GM12872 (cell line): ENCODE results near the gene NCAM1.

Experiments used
- TF ChIP-seq, protein P1 (sequence below): IDR thresholded peaks from 3 replicates; pipeline ENCODE4 v1.5.1; 2011; ENCODE audit warnings: low read depth, mild to moderate bottlenecking, low read length, moderate library complexity; ENCODE audit not compliant: insufficient read depth

Gene NCAM1

GRCh38 chr11:113283881-113284280 is 322.7 kb downstream of the NCAM1 start:
- TF ChIP-seq, protein P1, sequence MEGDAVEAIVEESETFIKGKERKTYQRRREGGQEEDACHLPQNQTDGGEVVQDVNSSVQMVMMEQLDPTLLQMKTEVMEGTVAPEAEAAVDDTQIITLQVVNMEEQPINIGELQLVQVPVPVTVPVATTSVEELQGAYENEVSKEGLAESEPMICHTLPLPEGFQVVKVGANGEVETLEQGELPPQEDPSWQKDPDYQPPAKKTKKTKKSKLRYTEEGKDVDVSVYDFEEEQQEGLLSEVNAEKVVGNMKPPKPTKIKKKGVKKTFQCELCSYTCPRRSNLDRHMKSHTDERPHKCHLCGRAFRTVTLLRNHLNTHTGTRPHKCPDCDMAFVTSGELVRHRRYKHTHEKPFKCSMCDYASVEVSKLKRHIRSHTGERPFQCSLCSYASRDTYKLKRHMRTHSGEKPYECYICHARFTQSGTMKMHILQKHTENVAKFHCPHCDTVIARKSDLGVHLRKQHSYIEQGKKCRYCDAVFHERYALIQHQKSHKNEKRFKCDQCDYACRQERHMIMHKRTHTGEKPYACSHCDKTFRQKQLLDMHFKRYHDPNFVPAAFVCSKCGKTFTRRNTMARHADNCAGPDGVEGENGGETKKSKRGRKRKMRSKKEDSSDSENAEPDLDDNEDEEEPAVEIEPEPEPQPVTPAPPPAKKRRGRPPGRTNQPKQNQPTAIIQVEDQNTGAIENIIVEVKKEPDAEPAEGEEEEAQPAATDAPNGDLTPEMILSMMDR = no peak

DNA sequence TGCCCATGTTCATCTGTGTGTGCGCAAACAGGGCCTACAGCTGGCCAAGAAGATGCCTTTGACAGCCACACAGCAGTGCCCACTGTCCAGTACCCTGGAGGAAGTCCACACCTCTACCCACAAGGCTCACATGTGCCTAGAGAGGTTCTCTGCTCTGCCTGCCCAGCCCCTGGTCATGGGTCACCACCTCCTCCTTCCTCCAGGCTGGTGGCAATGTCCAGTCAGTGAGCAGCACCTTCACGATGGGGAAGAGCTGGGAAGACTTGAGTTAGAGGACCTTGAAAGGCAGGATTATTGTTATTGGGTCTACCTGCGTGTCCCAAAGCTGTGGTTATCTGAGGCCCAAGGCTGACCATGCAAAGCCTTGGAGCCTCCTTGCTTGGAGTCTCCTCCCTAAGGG is 324.8 kb downstream of the NCAM1 start:
- TF ChIP-seq, protein P1 = no peak

DNA sequence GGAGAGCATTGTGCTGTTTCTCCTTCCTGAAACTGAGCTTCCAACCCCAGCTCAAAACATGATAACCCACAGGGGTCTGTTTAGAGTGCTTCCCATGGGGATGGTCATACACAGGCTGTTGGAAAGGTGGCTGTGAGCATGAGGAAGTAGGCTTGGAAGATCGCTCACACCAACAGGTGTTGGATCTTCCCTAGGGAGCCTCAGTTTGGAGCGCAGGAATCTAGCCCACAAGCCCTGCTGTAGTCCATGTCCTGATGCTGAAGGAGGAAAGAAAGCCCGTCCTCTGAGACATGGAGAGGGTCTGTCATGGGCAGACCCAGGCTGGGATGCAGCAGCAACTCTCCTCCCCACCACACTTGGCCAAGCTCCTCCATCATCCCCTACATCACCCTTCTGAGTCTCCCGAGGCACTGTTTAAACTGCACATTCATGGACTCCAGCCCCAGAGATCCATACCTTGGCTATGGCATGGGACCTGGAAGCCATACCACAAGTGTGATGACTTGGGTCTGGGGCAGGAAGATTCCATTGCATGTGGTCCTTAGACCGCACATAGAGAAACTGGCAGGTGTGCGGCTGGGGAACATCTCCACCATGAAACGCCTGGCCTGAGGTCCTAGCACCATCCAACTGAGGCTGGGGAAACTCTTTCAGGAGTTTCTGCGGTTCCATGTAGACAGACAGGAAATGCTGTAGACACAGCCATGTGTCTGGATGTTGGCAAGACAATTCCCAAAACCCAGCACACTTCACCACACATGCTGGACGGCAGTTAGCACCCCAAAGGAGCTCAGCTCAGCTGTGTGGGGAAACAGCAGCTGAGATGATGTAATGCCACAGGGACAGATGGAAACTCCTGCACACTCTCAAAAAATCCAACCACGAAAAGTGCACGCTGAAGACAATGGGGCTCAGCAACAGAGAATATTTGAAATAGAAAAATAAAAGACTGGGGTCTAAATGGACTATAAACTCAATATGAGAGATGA is 325.6 kb downstream of the NCAM1 start:
- TF ChIP-seq, protein P1 = no peak

DNA sequence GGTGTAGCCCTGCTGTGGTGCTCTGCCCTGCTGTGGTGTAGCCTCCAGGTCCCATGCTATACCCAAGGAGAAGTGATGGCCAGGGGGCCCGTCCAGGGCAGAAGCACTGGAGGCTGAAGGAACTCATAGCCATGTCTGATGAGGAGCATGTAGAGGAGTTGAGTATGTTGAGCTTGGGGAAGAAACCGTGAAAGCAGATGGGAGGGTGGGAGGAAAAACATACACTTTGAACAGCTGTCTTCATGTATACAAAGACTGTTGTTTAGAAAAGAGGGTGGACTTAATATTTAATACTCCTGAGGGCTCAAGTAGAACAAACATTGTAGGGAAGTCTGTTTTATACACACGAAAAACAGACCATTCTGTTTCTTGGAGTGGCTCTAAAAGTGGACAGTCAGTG is 326.6 kb downstream of the NCAM1 start:
- TF ChIP-seq, protein P1 = no peak

GRCh38 chr11:113288286-113288863 is 327.2 kb downstream of the NCAM1 start:
- TF ChIP-seq, protein P1 = no peak

- TF ChIP-seq, protein P1 = peak; percentile 97
Observed at GRCh38 chr11:113289431-113290187, 328.4 kb downstream of the NCAM1 start.

DNA sequence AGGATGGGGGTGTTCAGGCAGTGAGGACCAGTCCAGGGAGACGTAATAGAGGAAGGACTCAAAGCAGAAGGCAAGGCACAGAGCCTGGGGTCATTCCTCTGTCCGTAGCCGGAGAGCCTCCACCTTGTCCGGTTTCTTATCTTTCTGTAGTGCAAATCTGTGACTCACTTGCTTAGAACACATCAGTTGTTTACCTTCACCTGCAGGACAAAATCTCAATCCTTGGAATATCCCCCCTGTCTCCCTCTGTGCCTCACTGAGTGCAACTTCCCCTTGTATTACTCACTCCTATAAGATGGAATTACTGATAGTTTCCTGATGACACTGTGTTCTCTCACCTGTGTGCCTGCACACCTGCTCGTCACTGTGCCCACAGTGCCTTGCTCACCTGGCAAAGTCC is 332.7 kb downstream of the NCAM1 start:
- TF ChIP-seq, protein P1 = no peak
